Sciatic nerve (tissue), 2 donors: Measurements from ENCODE around the gene CLASP1. TPM values are rescaled to one million over a fixed set of nuclear protein-coding genes. Genes with fewer than 3 reads are reported as not detected.
"Not testable (repeated sequence)": the region's sequence is repeated elsewhere in the genome, so short reads cannot be mapped to it uniquely, and the experiment has no call there.

ENCODE experiments used
- ATAC-seq: fragments of 200-7000 bp; cut with Tn5 transposase; one replicate; pipeline ENCODE4 v1.9.1; 2020; ENCODE audit warnings: mild to moderate bottlenecking, moderate library complexity
- DNase-seq: peaks from one replicate; pipeline ENCODE4 v3.0.0-alpha.2; 2020; ENCODE audit warnings: low spot score
- intact Hi-C: fragments of 100-400 bp; cut with DNase I; formaldehyde crosslinking; loops from one replicate; pipeline ENCODE4 v1.14.2; 2022
- total RNA-seq: library from RNA; stranded (reverse); fragmentation: NEBNext Ultra II Directional; extraction: Animal tissue kit (Norgen Biotek cat#: 25700); gene quantifications from one replicate; pipeline ENCODE4 v1.2.1, GENCODE V29; 2021
- donor health status: DM: no; HTN: no; CAD: no.
- donor health status: DM: no; HTN: no; CAD: no.

Gene CLASP1
- total RNA-seq, 1 donor from 2014 or later: 72.7 TPM

DNA sequence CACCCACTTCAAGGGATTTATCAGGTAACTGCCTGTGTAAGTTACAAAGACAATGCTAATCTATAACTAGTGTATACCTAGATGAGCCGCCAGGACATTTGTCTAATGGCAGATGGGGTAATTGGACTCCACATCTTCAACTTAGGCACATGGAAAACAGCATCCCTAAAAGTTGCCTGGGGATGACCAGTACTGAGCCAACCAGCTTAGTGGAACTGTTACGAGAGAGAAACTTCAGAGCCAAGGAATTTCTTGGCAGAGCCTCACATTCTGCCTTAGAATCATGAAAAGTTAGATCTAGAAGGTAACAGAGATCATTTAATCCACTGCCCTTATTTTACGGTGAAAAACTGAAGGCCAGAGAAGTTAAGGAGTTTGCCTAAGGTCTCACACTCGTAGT, 15.5 kb upstream of the CLASP1 start:
- intact Hi-C loops: no loop called here
- ATAC-seq (no peak), DNase-seq (no peak)

DNA sequence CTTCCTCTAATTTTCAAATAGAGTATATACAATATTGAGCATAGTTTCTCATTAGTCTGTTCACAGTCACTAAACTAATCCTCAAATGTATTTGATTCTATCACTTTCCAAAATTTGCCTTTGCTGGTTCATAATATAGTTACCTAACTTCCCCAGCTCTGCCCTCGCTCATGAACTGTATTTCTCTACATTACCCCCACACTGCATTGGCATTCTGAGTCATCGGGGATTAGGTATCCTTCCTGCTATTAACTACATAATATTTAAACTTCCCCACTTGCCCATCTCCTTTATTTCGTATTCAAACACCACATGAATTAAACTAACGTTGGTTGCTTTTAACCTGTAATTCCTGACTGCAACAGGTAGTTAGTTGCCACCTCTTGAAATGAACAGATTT, 14.8 kb upstream of the CLASP1 start:
- DNase-seq (no peak), ATAC-seq (no peak)
- intact Hi-C loops: no loop called here

DNA sequence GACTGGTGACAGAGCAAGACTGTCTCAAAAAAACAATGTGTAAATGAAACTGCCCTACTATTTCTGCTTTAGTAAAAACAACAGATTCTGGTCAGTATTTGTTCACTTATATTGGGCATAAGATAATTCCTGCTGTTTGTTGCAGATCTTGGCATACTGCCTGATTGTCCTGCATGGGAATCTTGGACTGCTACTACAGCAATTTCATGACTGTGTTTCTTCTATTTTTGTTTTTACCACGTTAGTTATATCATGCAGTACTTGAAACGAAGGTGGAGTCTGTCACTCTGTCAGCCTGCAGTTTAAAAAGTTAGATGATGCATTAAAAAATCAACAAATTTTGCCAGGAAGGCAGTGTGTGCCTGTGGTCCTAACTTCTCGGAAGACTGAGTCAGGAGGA, 14.2 kb upstream of the CLASP1 start:
- DNase-seq (no peak), ATAC-seq (no peak)

DNA sequence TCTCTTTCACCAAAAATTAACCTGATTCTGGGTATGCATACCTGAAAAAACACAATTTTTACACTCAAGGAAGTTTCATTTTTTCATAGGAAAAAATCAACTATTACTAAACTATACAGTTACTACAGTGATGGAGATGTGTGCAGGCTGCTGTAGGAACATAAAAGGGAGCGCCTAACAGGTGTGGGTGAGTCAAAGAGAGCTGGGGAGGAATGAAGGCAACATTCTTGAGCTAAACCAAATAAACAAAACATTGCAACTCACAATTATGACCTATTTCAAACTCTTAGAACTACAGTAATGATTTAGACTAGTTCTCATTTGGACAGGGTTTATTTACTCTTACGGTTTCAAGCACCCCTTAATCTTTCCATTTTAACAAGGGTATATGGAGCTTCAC, 13.4 kb upstream of the CLASP1 start:
- intact Hi-C loops: no loop called here
- DNase-seq (no peak), ATAC-seq (no peak)

More for the DNA sequence above, 14.2 kb upstream of the CLASP1 start:
- intact Hi-C loops: no loop called here

DNA sequence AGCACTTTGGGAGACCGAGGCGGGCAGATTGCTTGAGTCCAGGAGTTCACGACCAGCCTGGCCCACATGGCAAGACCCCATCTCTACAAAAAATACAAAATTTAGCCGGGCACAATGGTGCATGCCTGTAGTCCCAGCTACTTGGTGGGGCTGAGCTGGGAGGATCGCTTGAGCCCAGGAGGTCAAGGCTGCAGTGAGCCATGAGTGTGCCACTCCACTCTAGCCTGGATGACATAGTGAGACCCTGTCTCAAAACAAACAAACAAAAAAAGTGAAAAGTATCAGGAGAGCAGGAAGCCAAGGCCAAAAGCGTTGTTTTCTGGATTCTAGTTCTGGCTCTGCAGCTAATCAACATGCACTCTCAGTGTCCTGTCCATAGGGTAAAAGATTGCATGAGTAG, 10.7 kb upstream of the CLASP1 start:
- intact Hi-C loops: no loop called here
- no peak for DNase-seq
- no peak for ATAC-seq

DNA sequence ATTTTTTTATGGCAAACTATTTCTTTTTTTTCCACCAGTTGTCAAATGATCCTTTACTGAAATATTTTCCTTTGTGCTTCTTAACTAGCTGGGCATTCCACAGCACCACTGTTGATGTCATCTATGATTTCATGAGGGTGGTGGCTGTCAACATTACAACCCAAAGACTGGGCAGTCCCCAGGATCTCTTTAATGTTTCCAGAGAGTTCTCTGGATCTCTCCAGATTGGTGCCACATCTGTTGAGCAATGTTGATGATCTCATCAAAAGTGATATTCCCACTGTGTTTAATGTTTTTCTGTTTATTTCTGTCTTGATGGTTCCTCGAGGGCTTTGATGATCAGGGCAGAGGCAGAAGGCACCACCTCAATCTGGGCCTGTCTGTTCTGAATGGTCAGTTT, 9.1 kb upstream of the CLASP1 start:
- ATAC-seq, DNase-seq, intact Hi-C loops: not testable (repeated sequence)

DNA sequence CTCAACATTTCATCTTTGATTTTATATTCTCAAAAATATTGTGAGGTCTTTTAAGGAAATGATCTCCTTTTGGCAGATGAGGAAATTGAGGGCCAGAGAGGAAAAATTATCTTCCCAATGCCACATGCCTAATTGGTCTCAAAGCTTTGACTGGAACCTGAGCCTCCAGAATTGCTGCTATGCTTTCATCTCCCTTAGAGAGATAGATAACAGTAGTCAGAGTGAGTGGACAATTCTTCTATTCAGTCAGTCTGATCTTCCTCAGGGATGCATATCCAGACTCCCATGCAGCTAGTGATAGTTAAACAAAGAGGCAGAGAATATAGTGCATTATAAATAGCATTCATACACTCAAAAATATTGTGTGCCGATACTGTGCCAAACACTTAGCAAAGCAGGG, 3.8 kb upstream of the CLASP1 start:
- intact Hi-C loops: no loop called here
- ATAC-seq: no peak
- DNase-seq: no peak

DNA sequence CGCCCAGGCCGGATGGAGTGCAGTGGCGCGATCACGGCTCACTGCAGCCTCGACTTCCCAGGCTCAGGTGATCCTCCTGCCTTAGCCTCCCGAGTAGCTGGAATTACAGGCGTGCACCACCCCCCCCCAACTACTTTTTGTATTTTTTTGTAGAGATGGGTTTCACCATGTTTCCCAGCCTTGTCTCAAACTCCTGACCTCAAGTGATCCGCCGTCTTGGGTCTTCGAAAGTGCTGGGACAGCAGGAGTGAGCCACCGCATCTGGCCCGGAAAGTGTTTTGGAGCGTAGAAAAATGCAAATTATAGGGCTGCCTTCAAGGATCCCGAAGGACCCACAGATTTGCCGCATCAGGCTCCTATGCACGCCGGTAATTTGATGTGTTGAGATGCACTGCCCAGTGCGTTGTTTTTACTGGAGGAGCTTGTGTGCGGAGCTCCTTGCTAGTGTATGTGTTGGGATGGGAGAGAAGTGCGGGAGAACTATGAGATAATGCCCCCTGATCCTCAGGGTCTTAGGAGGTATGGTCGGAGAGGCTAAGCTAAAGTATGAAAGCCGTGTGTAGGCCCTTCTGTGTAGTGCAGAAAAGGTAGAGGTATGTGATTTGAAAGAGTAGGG, 1.2 kb upstream of the CLASP1 start:
- ATAC-seq: no peak
- DNase-seq: no peak
- intact Hi-C loops: no loop called here

DNA sequence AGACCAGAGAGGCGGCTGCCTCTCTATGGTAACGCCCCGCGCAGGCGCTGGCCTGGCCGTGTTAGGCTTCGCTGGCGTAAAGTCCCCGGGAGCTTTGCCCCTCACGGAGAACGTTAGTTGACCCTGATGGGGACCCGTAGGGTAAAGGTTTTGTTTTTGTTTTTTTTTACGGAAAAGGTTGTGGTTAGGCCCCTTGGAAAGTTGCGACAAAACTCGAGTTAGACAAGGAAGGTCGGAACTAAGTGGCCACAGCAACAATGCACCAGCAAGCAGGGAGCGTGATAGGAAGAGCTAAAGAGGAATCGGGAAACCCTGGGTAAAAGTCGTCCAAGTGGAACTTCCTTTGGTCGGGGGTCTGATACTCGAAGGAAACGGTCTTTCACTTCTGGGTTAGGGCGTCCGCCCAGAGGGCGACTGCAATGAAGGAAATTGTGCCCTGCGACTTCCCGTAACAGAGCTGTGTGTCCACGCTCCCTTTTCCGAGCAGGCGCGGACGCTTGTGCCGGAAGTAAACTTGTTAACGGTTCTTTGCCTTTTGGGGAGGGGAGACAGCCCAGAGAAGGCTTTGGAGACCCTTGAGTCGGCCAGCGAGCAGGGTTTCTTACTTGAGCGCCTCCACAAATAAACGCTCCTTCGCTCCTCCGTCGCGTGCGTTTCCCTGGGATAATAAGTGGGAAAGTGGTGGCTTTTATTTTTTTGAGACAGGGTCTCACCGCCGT, 493 bp upstream of the CLASP1 start:
- DNase-seq: peak; percentile 96
- peak; percentile 99 for ATAC-seq
- intact Hi-C loops: no loop called here

DNA sequence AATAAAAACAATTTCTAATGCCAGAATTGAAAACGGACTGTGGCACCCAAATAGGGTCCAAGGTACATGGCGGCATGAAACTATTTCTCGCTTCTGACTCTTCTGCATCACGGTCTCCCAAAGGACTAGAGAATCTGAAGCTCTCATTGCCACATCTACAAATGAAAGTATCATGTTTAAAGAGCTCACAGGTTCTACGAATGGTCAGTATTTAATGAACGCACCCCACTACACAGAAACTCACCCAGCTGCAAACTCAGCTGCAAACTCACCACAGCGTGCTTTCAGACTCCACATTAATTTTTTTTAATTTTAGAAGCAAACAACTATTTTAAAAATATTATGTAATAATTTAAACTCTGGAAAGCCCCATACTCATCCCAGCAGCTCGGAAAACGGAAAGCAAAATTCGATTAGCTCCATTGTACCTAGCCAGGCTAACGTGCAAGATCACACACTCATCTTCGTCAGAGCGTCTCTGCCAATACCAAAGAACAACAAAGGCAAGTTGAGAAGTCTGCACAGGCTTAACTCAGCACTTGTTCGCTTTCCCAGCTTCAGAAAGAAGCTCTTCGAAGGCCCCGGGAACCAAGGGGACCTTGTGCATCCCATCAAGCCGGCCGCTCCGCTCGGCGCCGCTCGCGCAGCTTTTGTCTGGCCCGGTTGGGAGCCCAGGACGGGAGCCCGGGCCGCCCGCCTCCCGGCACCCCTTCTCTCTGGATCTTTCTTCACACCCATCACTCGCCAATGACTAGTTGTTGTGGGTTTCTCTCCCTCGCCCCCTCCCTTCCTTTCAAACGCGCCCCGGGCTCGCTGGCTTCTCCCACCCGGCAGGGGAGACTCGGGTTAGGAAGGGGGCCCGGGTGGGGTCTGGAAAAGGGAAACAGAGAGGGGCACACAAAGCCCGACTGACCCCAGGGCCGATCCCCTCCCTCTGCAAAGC, 785 bp downstream of the CLASP1 start:
- ATAC-seq: peak; percentile 44
- DNase-seq: peak; percentile 81
- intact Hi-C loops: no loop called here

DNA sequence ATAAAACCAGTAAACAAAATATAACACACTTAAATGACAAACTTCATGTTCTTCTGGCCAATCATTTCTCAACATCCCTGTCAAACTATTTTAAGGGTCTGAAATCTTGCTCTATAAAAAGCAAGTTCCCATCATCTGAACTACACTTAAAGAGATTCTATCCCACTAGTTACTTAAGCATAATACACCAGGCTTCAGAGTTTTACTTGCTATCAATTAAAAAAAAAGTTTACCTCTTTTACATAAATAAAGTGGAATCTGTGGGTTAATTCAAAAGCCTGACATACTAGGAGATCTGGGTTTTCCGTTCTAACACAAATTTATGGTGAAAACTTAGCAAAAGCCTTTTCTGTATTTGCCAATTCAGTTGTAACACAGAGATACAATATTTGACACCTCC, 1.9 kb downstream of the CLASP1 start:
- ATAC-seq: no peak
- DNase-seq: no peak
- intact Hi-C loops: no loop called here

DNA sequence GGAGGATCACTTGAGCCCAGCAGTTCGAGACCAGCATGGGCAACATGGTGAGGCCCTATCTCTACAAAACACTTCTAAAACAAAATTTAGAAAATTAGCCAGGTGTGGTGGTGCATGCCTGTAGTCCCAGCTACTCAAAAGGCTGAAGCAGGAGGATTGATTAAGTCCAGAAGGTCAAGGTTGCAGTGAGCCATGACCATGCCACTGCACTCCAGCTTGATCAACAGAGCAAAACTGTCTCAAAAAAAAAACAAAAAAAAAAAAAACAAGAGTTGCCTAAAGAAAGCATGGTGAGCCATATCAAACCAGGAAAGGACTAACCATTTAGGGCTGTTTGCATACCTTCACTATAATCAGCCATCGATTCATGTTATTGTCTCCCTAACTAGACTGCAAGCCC, 4.5 kb downstream of the CLASP1 start:
- ATAC-seq (no peak), DNase-seq (no peak)
- intact Hi-C loops: no loop called here

DNA sequence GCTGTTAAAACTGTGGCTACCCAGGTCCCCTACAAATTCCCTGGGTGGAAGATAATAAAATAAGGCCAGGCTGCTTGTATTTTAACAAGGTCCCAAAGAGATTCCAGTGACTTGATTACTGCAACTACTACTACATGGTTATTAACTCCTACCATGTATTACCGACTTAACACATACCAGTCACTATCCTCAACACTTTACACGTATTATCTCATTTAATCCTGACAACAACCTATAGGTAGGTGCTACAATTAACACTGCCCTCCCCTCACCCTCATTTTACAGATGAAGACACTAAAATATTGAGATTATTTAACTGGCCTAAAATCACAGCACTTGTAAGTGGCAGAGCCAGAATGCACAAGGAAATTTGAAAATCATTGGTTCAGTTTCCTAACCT, 5.4 kb downstream of the CLASP1 start:
- ATAC-seq (no peak), DNase-seq (no peak)
- intact Hi-C loops: no loop called here

DNA sequence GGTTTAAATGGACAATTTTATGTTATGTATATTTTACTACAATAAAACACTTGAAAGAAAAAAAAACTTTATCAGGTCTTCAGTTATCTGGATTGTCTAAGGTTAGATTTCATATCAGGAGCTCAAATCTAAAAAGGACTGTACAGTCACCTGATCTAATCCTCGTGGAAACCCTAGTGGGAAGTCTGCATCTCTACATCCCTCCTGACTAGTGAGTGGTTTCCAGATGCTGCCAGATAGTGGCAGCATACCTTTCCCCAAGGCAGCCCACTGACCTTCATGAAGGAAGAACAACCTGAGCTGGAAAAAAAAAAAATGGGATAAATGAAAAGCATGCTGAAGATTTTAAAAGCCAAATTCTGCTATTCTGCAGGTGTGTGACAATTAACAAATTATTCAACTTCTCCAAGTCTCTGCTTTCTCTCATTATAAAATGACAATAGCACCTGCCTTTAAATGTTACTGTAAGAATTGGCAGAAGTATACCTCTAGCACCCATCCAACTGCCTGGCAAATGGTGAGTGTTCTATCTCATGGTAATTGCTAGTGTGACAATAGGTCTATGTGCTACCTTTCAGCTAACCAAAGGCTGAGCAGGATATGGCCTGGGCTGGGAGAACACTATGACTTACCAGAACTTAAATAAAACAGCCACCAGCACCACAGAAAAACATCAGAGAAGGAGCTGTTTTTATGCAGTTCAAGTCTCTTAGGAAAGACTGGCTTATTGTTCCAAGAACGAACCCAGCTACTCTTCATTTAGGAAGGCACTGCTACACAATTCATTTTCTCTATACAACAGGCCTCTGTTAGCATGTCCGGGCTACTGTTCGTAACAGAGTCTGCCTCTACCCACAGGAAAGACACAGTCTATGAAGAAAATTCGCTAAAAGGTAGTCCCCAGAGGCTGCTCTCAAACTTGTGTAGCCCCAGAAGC, 8.6 kb downstream of the CLASP1 start:
- no peak for ATAC-seq
- intact Hi-C loops: no loop called here
- DNase-seq: no peak

DNA sequence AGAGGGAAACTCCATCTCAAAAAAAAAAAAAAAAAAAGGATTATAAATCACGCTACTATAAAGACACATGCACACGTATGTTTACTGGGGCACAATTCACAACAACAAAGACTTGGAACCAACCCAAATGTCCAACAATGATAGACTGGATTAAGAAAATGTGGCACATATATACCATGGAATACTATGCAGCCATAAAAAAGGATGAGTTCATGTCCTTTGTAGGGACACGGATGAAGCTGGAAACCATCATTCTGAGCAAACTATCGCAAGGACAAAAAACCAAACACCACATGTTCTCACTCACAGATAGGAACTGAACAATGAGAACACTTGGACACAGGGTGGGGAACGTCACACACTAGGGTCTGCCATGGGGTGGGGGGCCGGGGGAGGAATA, 9.4 kb downstream of the CLASP1 start:
- DNase-seq, ATAC-seq, intact Hi-C loops: not testable (repeated sequence)

DNA sequence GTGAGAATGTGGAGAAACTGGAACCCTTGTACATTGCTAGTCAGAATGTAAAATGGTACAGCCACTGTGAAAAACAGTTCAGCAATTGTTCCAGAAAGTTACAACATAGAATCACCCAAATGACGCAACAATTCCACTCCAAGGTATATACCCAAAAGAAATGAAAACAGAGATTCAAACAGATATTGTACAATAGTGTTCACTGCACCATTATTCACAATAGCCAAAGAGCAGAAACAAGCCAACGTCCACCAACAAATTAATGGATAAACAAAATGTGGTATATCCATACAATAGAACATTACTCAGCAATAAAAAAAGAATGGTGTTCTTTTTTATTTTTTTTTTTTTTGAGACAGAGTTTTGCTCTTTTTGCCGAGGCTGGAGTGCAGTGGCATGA, 10.9 kb downstream of the CLASP1 start:
- ATAC-seq (no peak), DNase-seq (no peak)
- intact Hi-C loops: no loop called here

DNA sequence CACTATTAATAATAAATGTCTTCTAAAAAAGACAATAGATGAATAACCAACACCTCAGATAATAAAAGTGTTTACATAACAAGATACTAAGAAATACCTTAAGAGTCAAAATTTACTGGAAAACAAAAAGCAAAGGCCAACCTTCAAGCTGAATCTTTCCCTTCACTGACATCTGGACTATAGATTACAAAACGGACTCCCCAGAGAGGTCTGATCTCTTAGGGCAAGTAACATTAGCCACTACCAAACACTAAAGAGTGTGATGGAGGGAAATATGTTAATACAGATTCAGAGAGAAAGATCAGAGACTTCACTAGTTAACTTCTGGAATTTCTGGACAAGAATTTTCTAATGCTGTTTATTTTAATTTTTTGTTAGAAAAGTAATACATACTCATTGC, 13.9 kb downstream of the CLASP1 start:
- intact Hi-C loops: no loop called here
- ATAC-seq (no peak), DNase-seq (no peak)

DNA sequence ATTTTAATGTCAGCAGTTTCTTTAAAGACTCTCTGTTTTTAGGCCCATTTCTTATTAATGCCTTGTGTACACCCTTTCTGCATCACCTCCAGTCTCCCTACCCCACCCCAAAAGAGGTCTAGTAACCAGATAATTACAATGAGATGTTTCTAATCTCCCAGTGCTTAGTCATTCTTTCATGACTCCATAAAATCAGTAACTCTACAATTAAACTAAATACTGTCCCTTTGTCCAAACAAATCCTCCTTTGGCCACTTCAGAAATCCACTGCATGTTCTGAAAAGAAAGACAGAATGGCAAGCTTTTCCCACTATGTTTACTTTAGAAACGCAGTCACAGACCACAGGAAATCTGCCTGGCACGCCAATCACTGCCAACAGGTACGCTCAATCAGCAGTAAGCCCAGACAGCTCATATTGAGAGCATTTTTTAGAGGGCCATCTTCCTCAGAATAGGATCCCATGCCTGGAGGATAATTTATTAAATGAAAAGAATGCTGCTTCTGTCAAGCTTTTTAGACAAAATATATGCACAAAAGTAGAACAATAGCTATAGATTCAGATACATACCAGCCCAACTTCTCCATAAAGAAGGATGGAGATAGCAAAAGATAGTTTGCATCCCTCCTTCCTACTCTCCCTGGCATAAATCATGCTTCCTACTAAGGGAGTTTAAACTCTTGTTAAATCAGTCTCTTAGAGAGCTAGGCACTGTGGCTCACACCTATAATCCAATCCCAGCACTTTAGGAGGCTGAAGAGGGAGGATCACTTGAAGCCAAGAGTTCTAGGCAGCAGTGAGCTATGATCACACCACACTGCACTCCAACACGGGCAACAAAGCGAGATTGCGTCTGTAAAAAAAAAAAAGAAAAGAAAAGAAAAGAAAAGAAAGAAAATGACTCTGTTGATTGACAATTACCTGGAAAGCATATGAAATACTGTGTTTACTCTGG, 14.6 kb downstream of the CLASP1 start:
- intact Hi-C loops: no loop called here
- DNase-seq: no peak
- ATAC-seq: no peak
